ENCODE measurements around the gene KHSRP.

Gene KHSRP

DNA sequence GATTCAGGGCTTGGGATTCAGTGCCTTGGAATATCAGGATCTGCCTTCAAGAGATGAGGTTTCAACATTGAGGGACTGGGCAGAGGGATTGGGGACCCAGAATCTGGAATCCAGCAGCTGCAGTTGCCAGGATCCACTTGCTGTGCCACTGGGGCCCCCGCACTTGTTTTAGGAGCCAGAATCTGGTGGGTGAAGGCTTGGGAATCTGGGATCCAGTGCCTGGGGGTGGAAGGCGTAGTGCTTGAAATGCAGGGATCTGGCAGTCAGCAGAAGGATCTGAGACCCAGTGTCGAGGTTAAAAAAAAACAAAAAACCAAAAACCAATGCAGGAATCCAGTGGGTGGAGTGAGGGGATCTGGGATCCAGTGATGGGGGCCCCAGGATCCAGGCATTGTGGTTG lies 16.3 kb upstream of the KHSRP start:
- no peak for DNase-seq
- no peak for TF ChIP-seq CTCF (IDR thresholded peaks at IDR 0.05)
- Histone ChIP-seq H3K27ac (no peak overlapping the region), H3K4me3 (no peak overlapping the region), H3K27me3 (no peaks in the 10 kb centered on the region), H3K36me3 (peaks cover 4 to 38% (median 20%) of the 10 kb centered on the region in 3 donors), H3K9me3 (peaks cover 0 to 6% (median 0%) of the 10 kb centered on the region in 3 donors), H3K4me1 (no peaks in the 10 kb centered on the region)
- intact Hi-C loops (cut with DNase I; ENCODE audit: low total_unique reads) = loop anchor here (2.0 kb wide), 1 partner anchor 30 kb away; no protein-coding TSS in a partner anchor

GRCh38 chr19:6439743-6440142 lies 15.1 kb upstream of the KHSRP start:
- Histone ChIP-seq H3K9me3 (no peaks in the 10 kb centered on the region), H3K27me3 (no peaks in the 10 kb centered on the region), H3K36me3 (peaks cover 0 to 26% (median 8%) of the 10 kb centered on the region in 3 donors), H3K4me1 (no peaks in the 10 kb centered on the region), H3K4me3 (no peak overlapping the region), H3K27ac (no peak overlapping the region)
- DNase-seq = no peak
- intact Hi-C loops (cut with DNase I; ENCODE audit: low total_unique reads) = loop anchor here (2.0 kb wide), 1 partner anchor 29 kb away; no protein-coding TSS in a partner anchor
- no peak for TF ChIP-seq CTCF (IDR thresholded peaks at IDR 0.05)

- intact Hi-C loops (cut with DNase I; ENCODE audit: low total_unique reads) = no loop called here
- Histone ChIP-seq H3K9me3 (no peaks in the 10 kb centered on the region), H3K4me1 (no peaks in the 10 kb centered on the region), H3K27me3 (no peaks in the 10 kb centered on the region), H3K36me3 (no peaks in the 10 kb centered on the region), H3K4me3 (no peak within 1 kb of the TSS), H3K27ac (no peak within 1 kb of the TSS)
- DNase-seq = no peak
- TF ChIP-seq CTCF (IDR thresholded peaks at IDR 0.05) = no peak
These were observed 9.1 kb upstream of the KHSRP start, which contains the start of gene SLC25A41 for GRCh38 chr19:6433663-6434062. TSS of gene SLC25A41 (minus strand) at chr19:6433763. CDS start at chr19:6433693, 70 bp downstream.

DNA sequence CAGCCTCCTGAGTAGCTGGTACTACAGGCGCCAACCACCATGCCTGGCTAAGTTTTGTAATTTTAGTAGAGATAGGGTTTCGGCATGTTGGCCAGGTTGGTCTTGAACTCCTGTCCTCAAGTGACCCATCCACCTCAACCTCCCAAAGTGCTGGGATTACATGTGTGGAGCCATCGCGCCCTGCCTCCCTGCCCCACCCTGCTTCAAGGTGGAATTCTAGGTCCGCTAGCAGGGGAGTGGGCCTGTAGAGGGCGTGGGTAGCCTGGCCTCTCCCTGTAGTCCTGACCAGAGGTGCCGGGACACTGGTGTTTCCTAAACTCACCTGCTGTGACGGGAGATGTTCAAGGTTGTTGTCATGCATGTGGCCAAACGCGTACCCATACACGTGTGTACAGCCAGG lies 8.6 kb upstream of the KHSRP start:
- Histone ChIP-seq H3K4me1 (no peaks in the 10 kb centered on the region), H3K4me3 (no peak overlapping the region), H3K27me3 (no peaks in the 10 kb centered on the region), H3K36me3 (no peaks in the 10 kb centered on the region), H3K9me3 (no peaks in the 10 kb centered on the region), H3K27ac (no peak overlapping the region)
- no peak for TF ChIP-seq CTCF (IDR thresholded peaks at IDR 0.05)
- intact Hi-C loops (cut with DNase I; ENCODE audit: low total_unique reads) = no loop called here
- DNase-seq = no peak

DNA sequence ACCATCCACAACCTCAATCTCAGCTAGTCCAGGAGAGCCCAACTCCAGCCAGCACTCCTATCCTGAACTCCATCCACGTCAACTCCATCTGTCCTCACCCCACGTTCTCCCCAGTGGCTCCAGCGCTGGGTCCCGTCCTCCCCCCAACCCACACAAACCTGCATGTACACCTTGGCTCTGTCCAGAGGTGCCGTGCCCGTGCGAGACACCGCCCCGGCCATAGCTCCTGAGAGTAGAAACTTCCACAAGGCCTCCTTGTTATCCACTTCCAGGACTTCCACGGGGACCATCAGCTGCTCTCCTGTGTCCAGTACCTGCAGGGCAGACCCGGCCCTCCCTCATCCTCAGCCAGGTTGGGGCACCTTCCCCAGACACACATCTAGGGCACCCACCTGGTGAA lies 7.3 kb upstream of the KHSRP start:
- intact Hi-C loops (cut with DNase I; ENCODE audit: low total_unique reads) = no loop called here
- Histone ChIP-seq H3K4me1 (no peaks in the 10 kb centered on the region), H3K27ac (no peak overlapping the region), H3K4me3 (no peak overlapping the region), H3K36me3 (no peaks in the 10 kb centered on the region), H3K27me3 (no peaks in the 10 kb centered on the region), H3K9me3 (no peaks in the 10 kb centered on the region)
- DNase-seq = no peak
- TF ChIP-seq CTCF (IDR thresholded peaks at IDR 0.05) = no peak
